NB4 (cell line): Measurements from ENCODE around the gene HACD4.

Source experiments
- POLR2A ChIP-seq: IDR thresholded peaks from 2 replicates; pipeline ENCODE4 v1.6.1; 2011; ENCODE audit warnings: mild to moderate bottlenecking; ENCODE audit not compliant: insufficient read length; ENCODE audit errors: extremely low read depth
- TF ChIP-seq, protein P1 (sequence below): IDR thresholded peaks from one replicate; pipeline ENCODE4 v1.5.1; 2012; ENCODE audit warnings: low read depth, low read length

GRCh38 chr9:20994486-20994885, 37.0 kb downstream of the HACD4 start:
- TF ChIP-seq, protein P1, sequence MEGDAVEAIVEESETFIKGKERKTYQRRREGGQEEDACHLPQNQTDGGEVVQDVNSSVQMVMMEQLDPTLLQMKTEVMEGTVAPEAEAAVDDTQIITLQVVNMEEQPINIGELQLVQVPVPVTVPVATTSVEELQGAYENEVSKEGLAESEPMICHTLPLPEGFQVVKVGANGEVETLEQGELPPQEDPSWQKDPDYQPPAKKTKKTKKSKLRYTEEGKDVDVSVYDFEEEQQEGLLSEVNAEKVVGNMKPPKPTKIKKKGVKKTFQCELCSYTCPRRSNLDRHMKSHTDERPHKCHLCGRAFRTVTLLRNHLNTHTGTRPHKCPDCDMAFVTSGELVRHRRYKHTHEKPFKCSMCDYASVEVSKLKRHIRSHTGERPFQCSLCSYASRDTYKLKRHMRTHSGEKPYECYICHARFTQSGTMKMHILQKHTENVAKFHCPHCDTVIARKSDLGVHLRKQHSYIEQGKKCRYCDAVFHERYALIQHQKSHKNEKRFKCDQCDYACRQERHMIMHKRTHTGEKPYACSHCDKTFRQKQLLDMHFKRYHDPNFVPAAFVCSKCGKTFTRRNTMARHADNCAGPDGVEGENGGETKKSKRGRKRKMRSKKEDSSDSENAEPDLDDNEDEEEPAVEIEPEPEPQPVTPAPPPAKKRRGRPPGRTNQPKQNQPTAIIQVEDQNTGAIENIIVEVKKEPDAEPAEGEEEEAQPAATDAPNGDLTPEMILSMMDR = no peak
- no peak for TF ChIP-seq POLR2A
